Measurements from ENCODE around the gene TRPM5.

Gene TRPM5

DNA sequence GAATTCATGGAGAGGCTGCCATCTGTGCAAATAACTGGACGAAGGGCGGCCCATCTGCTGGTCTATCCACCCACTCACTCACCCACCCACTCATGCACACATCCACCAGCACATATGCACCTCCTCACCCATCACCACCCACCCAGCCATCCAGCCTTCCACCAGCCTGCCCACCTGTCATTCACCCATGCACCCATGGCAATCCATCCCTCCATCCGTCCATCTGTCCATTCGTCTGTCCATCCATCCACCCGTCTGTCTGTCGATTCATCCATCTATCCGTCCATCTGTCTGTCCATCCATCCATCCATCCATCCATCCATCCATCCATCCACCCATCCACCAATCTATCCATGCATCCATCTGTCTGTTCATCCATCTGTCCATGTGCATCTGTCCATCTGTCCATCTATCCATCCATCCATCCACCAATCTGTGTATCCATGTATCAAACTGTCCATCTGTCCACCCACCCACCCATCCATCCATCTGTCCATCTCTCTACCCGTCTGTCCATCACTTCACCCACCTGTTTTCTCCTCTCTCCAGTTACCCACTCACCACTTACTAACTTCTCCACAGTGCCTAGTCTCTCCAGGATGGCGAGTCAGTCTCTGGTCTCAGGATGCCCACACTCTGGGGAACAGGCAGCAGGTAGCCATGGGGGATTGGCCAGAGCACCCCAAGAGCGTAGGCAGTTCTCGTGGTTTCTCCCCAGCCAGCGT lies 8.9 kb downstream of the TRPM5 start:
- DNase-seq: no peak

DNA sequence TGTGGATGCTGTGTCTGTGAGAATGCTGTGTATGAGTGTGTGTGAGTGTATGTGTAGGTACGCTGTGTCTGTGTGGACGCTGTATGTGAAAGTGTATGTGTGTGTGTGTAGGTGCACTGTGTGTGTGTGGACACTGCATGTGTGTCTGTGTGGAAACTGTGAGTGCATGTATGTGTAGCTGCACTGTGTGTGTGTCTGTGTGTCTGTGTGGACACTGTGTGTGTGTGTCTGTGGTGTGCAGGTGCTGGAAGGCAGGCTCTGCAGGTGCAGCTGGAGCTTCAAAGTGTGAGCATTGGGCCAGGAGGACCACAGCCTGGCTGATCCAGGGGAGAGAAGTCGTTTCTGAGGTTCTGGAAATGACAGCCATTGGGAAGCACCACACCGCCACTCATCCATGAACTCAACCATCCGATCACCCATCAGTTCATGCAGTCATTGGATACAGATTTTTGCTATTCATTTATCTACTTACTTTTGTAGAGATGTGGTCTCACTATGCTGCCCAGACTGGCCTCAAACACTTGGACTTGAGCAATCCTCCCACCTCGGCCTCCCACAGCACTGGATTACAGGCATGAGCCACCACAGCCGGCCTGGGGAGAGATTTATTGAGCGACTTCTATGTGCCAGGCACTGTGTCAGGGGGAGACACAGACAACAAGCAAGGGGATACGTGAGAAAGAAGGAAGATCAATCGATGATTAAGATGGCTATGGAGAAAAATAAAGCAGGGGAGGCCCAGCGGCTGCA lies 9.6 kb downstream of the TRPM5 start:
- no peak for DNase-seq

DNA sequence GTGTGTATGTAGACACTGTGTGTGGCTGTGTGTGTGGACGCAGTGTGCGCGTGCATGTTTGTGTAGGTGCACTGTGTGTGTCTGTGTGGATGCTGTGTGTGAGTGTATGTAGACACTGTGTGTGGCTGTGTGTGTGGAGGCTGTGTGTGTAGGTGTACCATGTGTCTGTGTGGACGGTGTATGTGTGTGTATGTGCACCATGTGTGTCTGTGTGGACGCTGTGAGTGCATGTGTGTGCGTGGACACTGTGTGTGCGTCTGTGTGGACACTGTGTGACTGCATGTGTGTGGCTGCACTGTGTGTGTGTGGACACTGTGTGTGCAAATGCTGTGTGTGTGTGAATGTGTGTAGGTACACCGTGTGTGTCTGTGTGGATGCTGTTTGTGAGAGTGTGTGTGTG lies 10.3 kb downstream of the TRPM5 start:
- DNase-seq: no peak

DNA sequence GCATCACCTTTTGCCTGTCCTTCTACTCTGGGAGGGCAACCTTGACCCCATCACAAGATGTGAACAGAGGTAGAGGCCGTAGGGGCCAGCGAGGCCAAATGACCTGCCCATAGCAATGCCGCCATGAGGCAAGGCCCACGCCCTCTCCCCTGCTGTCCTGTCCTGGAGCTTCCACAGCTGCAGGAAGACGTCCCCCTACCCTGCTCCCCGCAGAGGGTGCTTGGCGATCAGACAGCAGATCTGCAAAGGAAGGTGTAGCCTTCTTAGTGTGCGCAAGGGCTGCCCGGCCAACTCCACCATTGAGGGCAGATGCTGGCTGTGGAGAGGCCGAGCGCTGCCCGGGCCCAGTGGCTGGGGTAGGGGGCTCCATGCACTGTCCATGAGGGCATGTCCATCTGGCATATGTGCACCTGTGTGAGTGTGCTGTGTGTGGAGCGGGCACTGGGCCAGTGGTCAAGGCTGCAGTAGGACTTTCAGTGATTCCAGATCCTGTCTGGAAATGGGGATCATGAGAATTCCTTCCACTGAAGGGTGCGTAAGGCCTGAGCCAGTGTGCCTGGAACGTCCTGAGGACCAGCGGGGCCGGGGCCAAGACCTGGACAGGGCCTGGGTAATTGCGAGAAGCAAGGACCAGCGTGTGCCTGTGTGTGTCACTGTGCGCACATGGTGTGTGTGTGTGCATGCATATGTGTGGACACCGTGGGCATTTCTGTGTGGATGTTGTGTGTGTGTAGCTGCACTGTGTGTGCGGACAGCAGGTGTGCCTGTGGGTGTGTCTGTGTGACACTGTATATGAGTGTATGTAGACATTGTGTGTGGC lies 11.0 kb downstream of the TRPM5 start:
- DNase-seq: no peak

DNA sequence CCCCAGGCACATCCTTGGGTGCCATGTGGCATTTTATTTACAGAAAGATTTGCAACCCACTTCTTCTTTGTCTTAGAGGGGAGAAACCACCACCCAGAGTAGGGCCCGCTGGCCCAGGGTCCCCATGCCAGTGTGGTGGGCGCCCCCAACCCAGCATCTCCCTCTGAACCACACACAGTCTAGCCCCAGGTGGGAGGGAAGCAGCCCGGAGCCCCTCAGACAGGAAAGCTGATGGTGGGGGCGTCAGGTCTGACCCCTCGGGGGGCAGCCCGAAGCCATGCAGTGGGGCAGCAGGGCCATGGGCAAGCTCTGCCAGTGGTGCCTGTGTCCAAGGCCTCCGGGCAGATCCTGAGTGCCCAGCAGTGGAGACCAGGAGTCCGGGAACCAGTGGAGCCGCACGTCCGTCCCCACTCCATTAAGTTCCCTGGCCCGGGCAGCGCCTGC lies 11.7 kb downstream of the TRPM5 start:
- DNase-seq: no peak

DNA sequence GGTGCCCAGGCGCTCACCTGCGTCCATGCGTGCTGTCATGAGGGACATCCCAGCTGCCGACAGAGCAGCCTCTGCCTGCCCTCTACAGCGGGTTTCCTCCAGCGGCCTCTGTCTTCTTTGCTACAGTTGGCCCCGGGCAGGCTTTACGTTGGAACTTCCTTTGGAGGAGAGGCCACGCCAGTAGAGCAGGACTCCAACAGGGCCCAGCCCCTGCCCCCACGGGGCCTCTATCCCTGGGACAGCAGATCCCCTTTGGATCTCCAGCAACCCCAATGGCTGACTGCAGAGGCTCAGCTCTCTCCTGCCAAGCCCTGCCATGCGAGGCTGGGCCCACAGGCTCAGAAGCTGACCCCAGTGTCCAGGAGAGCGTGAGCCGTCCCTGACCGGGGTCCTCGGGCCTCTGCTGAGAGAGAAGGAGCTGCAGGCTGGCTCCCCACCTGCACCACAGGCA lies 12.1 kb downstream of the TRPM5 start:
- no peak for DNase-seq

DNA sequence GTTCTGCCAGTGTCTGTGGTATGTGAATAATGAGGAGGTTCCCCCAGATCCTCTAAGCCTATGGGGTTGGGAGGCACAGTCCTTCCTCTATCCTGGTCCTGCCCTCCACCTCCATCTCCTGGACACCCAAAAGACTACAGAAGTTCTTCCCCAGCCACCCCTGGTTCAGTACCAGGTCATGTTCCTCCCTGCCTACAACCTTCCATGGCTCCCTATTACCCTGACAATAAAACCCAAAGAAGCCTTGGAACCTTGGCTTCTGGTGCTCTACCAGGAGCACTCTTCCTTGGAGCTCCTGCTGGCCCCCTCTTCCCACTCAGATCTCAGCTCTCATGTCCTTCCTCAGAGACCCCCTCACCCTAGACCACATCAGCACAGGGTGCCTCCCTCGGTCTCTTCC lies 12.9 kb downstream of the TRPM5 start:
- DNase-seq: no peak

DNA sequence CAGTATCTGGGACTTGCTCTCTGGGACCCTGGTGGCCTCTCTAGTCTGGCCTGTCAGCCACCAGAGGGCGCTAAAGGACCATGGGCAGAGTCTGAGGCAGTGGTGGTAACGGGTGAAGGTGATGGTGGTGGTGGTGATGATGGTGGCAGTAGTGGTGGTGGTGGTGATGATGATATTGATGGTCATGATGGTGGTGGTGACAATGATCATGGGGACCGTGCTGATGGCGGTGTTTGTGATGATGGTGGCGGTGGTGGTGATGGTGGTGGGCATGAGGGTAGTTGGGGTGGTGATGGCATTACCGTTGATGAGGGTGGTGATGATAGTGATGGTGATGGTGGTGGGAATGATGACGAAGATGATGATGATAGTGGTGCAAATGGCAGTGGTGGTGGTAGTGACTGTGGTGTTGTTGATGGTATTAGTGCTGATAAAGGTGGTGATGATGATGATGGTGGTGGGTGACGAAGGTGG lies 16.0 kb downstream of the TRPM5 start:
- peak; percentile 66 for DNase-seq

DNA sequence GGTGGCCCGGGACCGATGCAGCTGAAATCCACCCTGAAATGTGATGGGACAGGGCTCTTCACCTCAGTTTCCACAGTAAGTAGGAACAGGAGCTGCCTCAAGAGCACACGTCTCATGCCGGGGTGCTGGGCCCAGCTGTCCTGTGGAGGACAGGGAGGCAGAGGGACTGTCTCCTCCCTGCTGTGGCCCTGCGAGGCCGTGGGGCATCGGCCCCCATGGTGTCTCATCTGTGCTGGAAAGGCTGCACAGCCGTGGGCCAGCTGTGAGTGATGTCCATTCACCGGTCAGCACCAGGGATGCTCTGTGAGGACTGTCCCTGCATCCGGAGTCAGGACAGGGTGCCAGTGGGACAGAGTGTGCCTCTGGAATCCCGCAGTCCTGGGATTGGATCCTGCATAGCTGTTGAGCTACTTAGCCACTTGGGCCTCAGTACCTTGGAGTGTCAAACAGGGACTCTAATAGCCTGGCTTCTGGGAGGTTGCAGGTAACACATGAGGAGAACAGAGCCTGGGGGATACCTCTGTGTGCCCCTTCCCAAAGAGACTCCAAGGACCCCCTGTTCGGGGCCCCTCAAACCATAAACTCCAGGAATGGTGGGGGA lies 16.5 kb downstream of the TRPM5 start:
- DNase-seq: no peak

DNA sequence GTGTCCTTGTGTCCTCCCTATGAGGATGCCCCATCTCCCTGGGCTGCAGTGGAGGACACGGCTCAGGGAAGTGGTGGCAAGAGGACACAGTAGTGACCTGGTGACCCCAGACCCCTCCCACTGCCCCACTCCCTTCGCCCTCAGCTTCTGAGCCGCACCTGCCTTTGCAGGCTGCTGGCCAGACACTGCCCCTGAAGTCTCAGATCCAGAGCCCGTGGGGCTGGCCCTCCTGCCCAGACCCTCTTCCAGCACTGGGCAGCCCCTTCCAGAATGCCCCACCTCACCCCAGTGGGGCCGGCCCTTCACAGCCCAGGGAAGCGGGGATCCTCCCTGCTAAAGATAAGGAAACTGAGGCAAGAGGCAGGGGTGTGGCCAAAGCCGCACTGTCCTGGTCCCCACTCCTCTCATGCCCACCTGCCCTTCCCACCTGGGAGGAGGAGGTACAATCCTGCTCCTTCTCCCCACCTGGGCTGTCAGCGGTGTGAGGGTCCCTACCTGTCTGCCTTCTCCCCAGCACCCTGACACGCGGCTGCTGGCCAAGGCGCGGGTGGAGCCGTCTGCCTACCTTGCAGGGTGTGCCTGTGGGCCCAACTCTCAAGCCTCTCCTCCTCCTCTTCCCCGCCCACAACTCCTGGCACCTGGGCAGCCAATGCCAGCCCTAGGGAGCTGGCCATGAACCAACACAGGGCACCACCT lies 17.3 kb downstream of the TRPM5 start:
- peak; percentile 13 for DNase-seq

DNA sequence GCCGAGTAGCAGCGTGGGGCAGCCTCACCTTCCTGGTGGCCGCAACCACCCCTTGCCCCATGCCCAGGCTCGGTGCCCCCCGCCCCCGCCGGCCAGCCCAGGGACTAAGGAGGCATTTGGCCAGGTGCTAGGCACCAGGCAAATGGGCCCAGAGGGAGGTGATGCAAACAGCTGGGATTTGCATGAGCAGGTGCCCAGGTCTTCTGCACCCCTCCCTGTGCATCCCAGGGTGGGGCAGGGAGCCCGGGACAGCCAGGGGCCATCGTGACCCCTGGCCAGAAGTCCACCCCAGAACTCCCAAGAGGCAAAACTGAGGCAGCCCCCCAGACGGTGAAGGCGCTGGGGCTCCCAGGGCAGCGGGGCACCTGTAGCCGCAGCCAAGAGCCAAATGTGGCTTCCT lies 18.1 kb downstream of the TRPM5 start:
- no peak for DNase-seq

DNA sequence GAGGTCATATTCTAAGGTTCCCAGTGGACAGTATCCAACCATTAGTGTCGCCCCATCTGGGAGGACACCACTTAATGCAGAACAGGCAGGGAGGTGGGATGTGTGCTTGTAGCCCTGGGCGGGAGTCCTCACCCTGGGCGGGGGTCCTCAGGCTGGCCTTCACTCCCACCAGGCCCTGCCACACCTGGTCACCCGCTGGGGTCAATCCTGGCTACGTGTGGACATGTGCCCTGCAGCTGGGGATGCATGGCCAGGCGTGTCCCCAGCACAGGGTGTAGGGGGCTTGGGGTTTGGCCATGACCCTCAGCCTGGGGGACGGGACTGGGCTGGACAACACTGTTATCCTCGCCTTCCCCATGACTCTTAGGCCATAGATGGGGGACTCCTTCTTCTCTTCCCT lies 18.8 kb downstream of the TRPM5 start:
- no peak for DNase-seq

DNA sequence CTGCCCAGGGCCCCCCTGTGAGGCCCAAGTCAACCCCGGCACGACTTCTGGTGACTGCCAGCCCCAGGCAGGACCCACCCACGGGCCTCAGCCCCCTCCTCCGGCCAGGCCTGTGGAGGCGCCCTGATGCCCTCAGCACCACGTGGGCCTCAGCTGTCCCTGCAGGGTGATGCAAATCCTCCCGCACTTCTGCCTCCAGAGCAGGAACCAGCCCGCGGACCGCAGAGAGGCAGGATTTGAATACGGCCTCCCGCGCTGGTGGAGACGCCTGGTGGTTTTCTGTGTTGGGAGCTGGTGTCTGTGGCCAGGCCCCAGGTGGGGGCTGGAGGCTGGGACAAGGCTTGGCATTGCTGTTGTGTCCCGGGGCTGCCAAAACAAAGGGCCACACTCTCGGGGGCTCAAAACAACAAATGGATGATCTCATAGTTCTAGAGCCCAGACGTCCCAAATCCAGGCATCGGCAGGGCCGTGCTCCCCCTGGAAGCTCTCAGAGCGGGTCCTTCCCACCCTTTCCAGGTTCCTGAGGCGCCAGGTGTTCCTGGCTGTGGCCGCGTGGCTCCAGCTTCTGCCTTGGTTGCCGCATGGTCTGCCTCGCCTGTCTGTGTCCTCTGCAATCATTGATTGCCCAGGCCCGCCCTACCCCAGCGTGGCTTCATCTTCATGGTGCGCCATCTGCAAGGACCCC lies 19.4 kb downstream of the TRPM5 start:
- DNase-seq: no peak

DNA sequence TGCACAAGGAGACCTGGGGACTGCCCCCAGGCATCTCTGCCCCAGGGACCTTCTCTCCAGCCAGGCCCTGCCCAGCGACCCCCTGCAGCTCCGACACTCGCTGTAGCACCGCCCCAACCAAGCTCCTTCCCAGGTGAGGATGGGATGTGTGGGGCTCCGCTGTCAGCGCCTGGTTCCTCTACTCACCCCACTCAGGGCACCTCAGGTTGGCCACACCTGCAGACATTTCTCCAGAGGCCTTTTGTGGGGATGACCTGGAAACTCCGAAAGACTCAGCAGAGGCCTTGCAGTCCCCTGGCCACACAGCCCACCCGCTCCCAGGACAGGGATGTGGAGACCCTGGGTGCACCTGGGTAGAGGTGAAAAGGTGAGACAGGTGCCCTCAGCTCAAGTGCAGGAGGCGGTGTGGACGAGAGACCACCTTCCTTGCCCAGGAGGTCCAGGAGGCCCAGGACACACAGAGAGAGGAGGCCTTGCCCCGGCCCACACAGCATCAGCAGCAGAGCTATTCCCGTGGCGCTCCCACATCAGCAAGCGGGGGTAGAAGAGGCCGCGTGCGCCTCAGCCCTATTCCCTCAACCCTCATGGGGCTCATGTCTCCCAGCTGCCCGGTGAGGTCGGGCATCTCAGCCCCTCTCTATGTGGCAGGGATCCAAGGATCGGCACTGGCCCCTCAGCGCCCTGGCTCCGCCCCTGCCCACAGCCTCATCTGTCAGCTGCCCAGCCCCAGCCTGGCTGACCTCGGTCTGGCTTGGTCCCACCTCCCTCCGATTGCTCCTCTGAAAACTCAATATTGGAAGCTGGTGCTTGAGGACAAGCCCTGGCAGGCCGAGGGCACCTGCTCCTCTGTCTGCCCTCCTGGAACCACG lies 20.9 kb downstream of the TRPM5 start:
- DNase-seq: no peak

DNA sequence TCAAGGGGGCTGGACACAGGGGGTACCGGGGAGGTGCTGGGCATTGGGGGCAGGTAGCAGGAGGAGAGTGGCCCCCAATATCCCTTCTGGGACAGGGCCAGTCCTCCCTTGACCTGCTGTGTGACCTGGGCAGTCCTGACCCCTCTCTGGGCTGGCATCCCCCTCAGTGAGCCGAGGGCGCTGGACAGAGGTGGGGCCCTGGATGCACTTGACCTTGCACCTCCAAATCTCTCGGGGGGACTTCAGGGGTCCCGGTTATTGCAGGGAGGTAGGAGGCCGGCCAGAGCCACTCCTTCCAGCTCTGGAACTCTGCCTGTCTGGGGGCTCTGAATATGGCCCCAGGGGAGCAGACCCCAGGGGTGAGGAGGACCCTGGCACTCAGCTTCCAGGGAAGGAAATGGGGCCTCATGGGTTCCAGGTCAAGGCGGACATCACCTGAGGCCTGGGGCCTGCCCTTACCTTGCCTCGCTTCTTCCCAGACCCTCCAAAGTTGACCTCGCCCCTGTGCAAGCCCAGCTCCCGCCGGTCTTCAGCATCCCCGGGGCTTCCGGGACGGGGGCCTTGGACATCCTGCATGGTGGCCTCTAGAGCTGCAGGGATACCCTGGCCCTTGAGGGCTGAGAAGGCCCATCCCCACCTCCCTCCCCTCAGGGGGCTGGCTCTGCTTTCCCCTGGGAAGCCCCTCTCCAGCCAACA lies 21.7 kb downstream of the TRPM5 start:
- no peak for DNase-seq

DNA sequence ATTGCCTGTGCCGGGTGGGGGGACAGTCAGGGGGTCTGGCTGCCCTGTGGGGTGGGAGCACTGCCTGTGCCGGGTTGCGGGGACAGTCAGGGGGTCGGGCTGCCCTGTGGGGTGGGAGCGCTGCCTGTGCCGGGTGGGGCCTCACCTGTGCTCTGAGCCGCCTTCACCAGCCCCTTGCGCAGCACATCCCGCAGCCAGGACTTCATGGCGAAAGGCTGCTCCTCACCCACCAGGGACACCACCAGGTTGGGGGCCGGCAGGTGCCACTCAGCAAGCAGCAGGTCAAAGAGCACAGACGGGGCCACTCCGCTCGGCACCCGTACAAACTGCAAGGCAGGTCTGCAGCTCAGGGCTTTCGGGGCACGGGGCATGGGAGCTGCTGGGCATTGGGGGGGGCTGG lies 22.3 kb downstream of the TRPM5 start:
- DNase-seq: no peak

DNA sequence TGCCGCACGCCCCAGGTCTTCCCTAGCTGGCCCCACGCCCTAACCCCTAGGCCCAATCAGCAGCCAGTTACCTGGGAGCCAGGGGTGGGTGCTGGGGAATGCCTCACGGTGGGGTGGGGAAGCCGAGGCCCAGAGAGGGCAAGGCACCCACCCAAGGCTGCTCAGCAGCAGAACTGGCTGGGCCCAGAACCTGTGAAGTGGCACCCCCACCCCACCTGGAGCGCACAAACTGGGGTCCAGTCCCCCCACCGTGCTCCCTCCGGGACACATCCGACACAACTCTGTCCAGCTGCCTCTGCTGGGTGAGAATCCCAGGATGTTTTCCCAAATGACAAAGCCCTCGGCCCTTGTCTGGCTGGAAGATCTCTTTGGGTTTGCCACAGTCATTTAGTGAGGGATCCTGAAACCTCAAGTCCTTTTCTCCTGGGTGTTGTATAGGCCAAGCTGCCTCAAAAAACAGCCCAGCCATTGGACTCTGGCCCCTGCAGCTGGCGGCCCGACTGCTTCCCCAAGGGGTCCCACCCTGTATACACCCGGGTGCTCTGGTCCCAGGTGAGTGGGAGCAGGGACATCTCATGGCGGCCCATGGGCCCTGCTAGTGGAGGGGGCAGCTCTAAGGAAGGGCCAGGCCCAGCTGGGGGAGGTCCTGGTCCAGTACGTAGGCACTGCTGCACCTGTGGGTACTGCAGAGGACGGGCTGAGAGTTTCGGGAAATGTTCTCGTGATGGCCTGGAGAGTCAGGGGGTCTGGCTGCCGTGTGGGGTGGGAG lies 22.9 kb downstream of the TRPM5 start:
- DNase-seq: no peak

DNA sequence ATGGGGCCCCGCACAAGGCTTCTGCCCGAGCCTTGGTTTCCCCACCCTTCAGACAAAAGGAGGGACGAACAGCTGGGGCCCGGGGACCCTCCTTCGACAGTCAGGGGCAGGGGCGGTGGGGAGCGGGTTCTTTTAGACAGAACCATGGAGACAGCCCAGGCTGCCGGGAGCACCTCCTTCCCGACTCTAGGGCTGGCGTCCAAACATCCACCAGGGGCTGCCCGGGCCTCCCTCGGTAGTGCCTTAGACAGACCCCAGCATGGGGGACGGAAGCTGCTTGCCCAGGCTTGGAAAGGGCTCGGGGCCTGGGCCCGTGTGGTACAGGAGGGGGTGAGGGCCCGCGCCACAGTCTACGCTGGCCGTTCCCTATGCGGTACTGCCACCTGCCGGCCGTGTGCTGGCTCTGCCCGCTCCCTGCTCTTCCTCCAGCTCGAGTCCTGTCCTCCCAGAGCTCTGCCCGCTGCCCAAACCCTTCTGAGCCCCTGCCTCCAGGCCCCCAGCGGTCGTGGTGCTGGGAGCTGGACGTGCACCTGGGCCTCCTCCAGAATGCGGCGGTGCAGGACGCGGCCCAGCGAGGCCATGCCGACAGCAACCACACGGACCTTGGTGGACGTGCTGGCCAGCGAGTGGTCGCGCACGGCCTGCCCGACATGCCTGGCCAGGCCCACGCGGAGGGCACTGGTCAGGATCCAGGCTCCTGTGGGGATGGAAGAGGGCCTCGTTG lies 23.6 kb downstream of the TRPM5 start:
- peak; percentile 88 for DNase-seq

Measured in NCI-H69 (cell line).